Neural cell (in vitro differentiated cells): ENCODE data around the gene CSTB. TPM values are rescaled to one million over a fixed set of nuclear protein-coding genes. Genes with fewer than 3 reads are reported as not detected.

Experiments
- H2AFZ ChIP-seq: fragments of 200-600, 300-800 bp; sonication (generic), shearing (Covaris generic); 2 replicates; pipeline ENCODE4 v1.6.0; 2014; ENCODE audit warnings: low read depth, mild to moderate bottlenecking, antibody characterized with exemption, low read length, moderate library complexity
- H3F3A ChIP-seq: fragments of 200-600 bp; shearing (Covaris generic); 2 replicates; pipeline ENCODE4 v1.6.1; 2016; ENCODE audit warnings: mild to moderate bottlenecking, moderate library complexity, mixed read lengths, antibody characterized with exemption, low read length; ENCODE audit not compliant: insufficient read depth, poor library complexity, severe bottlenecking
- H3K27ac ChIP-seq: fragments of 200-600, 300-800 bp; sonication (generic), shearing (Covaris generic); 2 replicates; pipeline ENCODE4 v1.5.1; 2014; ENCODE audit warnings: mild to moderate bottlenecking, low read length, moderate library complexity
- H3K27me3 ChIP-seq: fragments of 300-800, 200-600 bp; sonication (generic), shearing (Covaris generic); 2 replicates; pipeline ENCODE4 v1.6.0; 2014; ENCODE audit warnings: mild to moderate bottlenecking, low read depth, low read length, moderate library complexity; ENCODE audit not compliant: insufficient read depth
- H3K36me3 ChIP-seq: fragments of 300-800, 200-600 bp; sonication (generic), shearing (Covaris generic); 2 replicates; pipeline ENCODE4 v1.5.1; 2014; ENCODE audit warnings: mild to moderate bottlenecking, antibody characterized with exemption, low read length, moderate library complexity; ENCODE audit not compliant: insufficient read depth
- H3K4me2 ChIP-seq: fragments of 300-800, 200-600 bp; sonication (generic), shearing (Covaris generic); 2 replicates; pipeline ENCODE4 v1.6.0; 2014; ENCODE audit warnings: mild to moderate bottlenecking, low read length
- H3K4me3 ChIP-seq: fragments of 300-800, 200-600 bp; sonication (generic), shearing (Covaris generic); 2 replicates; pipeline ENCODE4 v1.5.1; 2014; ENCODE audit warnings: mild to moderate bottlenecking, low read length, moderate library complexity
- H3K79me2 ChIP-seq: fragments of 200-600 bp; shearing (Covaris generic); replicated peaks from 2 replicates; pipeline ENCODE4 v1.6.0; 2014; ENCODE audit warnings: mild to moderate bottlenecking, low read length, moderate library complexity; ENCODE audit not compliant: insufficient read depth
- H3K9ac ChIP-seq: fragments of 300-800, 200-600 bp; sonication (generic), shearing (Covaris generic); 2 replicates; pipeline ENCODE4 v1.6.1; 2016; ENCODE audit warnings: mild to moderate bottlenecking, low read length, mixed read lengths
- H3K9me2 ChIP-seq: fragments of 200-600 bp; shearing (Covaris generic); 2 replicates; pipeline ENCODE4 v1.6.1; 2016; ENCODE audit warnings: mild to moderate bottlenecking, low read length, mixed read lengths; ENCODE audit not compliant: insufficient read depth
- H3K9me3 ChIP-seq: fragments of 200-600, 300-800 bp; sonication (generic), shearing (Covaris generic); 2 replicates; pipeline ENCODE4 v1.6.1; 2016; ENCODE audit warnings: mild to moderate bottlenecking, mixed run types, low read length, moderate library complexity, mixed read lengths
- H4K20me1 ChIP-seq: fragments of 200-600 bp; shearing (Covaris generic); 2 replicates; pipeline ENCODE4 v1.6.1; 2016; ENCODE audit warnings: mild to moderate bottlenecking, mixed run types; ENCODE audit not compliant: insufficient read depth
- EP300 ChIP-seq: fragments of 450-650 bp; conservative IDR thresholded peaks from 2 replicates; pipeline ENCODE4 v1.6.1; 2014; ENCODE audit warnings: antibody characterized with exemption, mild to moderate bottlenecking, moderate library complexity; ENCODE audit not compliant: poor library complexity, severe bottlenecking
- EZH2 ChIP-seq: fragments of 200-600, 300-800 bp; shearing (Covaris generic), sonication (generic); IDR thresholded peaks from 2 replicates; pipeline ENCODE4 v1.6.1; 2014; ENCODE audit warnings: antibody characterized with exemption, low read length, borderline replicate concordance, mild to moderate bottlenecking; ENCODE audit not compliant: insufficient read depth, poor library complexity, severe bottlenecking
- MXI1 ChIP-seq: fragments of 450-650 bp; conservative IDR thresholded peaks from 2 replicates; pipeline ENCODE4 v1.6.1; 2014; ENCODE audit warnings: antibody characterized with exemption, mild to moderate bottlenecking; ENCODE audit not compliant: poor library complexity, severe bottlenecking
- POLR2AphosphoS5 ChIP-seq: IDR thresholded peaks from 2 replicates; pipeline ENCODE4 v1.6.1; 2012
- RAD21 ChIP-seq: fragments of 450-650 bp; conservative IDR thresholded peaks from 2 replicates; pipeline ENCODE4 v1.6.1; 2014; ENCODE audit warnings: antibody characterized with exemption, mild to moderate bottlenecking, moderate library complexity
- REST ChIP-seq: IDR thresholded peaks from 2 replicates; pipeline ENCODE4 v1.6.1; 2012; ENCODE audit warnings: borderline replicate concordance
- SMC3 ChIP-seq: fragments of 450-650 bp; conservative IDR thresholded peaks from 2 replicates; pipeline ENCODE4 v1.6.1; 2014; ENCODE audit warnings: antibody characterized with exemption, mild to moderate bottlenecking, moderate library complexity; ENCODE audit not compliant: poor library complexity
- TAF1 ChIP-seq: IDR thresholded peaks from 2 replicates; pipeline ENCODE4 v1.6.1; 2012; ENCODE audit warnings: low read depth
- polyA plus RNA-seq: library from polyadenylated mRNA; depleted of rRNA; stranded (reverse); fragments of >200 nt; gene quantifications from 2 replicates; pipeline ENCODE4 v1.2.3, GENCODE V29; 2014
- TF ChIP-seq, protein P1 (sequence below): fragments of 450-650 bp; IDR thresholded peaks from 2 replicates; pipeline ENCODE4 v1.5.1; 2014; ENCODE audit warnings: antibody characterized with exemption, mild to moderate bottlenecking, moderate library complexity; ENCODE audit not compliant: poor library complexity, severe bottlenecking

CSTB gene
- polyA plus RNA-seq, 1 donor from 2014 or later = 9.7 TPM

DNA sequence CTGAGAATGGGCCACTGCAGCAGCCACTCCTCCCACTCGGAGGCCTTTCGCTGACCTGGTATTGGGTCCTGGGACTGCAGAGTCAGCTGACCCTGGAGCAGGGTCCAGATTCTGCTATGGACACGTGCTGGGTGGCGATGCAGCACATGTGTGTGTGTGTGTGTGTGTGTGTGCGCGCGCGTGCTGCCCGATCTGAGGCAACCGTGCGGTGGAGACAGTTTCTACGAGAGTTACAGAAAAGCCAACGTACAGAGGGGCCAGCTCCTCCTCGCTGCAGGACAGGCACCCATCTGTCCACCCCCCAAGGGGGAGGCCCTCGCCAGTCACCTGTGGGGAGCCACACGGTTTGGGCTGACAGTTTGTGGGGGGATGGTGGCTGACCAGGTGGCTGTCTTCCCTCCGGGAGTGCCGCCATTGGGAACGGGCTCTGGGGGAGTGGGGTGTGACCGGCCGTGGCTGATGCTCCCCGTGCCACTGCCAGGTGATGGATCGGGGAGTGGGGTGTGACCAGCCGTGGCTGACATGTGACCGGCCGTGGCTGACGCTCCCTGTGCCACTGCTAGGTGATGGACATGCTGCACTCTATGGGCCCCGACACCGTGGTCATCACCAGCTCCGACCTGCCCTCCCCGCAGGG, 24.0 kb downstream of the CSTB start:
- H3K27me3 ChIP-seq = no peaks in the 10 kb centered on the region
- H3K36me3 ChIP-seq = no peaks in the 10 kb centered on the region
- H3F3A ChIP-seq = no peaks in the 10 kb centered on the region
- no peaks in the 10 kb centered on the region for H4K20me1 ChIP-seq
- H3K79me2 ChIP-seq = no peaks in the 10 kb centered on the region
- no peaks in the 10 kb centered on the region for H3K9me3 ChIP-seq
- no peak overlapping the region for H2AFZ ChIP-seq
- H3K9me2 ChIP-seq = no peaks in the 10 kb centered on the region
- no peak overlapping the region for H3K4me2 ChIP-seq
- no peak overlapping the region for H3K9ac ChIP-seq
- no peak for TF ChIP-seq MXI1
- no peak for TF ChIP-seq RAD21
- no peak for TF ChIP-seq POLR2AphosphoS5
- TF ChIP-seq TAF1 = no peak
- no peak for TF ChIP-seq EP300
- no peak for TF ChIP-seq EZH2
- no peak for TF ChIP-seq REST
- TF ChIP-seq, protein P1, sequence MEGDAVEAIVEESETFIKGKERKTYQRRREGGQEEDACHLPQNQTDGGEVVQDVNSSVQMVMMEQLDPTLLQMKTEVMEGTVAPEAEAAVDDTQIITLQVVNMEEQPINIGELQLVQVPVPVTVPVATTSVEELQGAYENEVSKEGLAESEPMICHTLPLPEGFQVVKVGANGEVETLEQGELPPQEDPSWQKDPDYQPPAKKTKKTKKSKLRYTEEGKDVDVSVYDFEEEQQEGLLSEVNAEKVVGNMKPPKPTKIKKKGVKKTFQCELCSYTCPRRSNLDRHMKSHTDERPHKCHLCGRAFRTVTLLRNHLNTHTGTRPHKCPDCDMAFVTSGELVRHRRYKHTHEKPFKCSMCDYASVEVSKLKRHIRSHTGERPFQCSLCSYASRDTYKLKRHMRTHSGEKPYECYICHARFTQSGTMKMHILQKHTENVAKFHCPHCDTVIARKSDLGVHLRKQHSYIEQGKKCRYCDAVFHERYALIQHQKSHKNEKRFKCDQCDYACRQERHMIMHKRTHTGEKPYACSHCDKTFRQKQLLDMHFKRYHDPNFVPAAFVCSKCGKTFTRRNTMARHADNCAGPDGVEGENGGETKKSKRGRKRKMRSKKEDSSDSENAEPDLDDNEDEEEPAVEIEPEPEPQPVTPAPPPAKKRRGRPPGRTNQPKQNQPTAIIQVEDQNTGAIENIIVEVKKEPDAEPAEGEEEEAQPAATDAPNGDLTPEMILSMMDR = no peak
- TF ChIP-seq SMC3 = no peak
- H3K4me3 ChIP-seq = no peak overlapping the region
- no peak overlapping the region for H3K27ac ChIP-seq

- Histone ChIP-seq H3K9me3 (no peaks in the 10 kb centered on the region), H2AFZ (no peak overlapping the region), H3K36me3 (no peaks in the 10 kb centered on the region), H3F3A (no peaks in the 10 kb centered on the region), H3K27ac (no peak overlapping the region), H3K9me2 (no peaks in the 10 kb centered on the region), H3K79me2 (no peaks in the 10 kb centered on the region), H3K4me3 (no peak overlapping the region), H3K9ac (no peak overlapping the region), H3K4me2 (no peak overlapping the region), H4K20me1 (no peaks in the 10 kb centered on the region), H3K27me3 (no peaks in the 10 kb centered on the region)
- TF ChIP-seq, protein P1 = no peak
- TF ChIP-seq MXI1 = no peak
- no peak for TF ChIP-seq REST
- TF ChIP-seq EZH2 = no peak
- no peak for TF ChIP-seq EP300
- TF ChIP-seq RAD21 = no peak
- TF ChIP-seq POLR2AphosphoS5 = no peak
- no peak for TF ChIP-seq SMC3
- TF ChIP-seq TAF1 = no peak
Observed at GRCh38 chr21:43750339-43751033, 25.6 kb downstream of the CSTB start.
